Adipocyte (in vitro differentiated cells): Measurements from ENCODE around the gene CEP72.
A peak's percentile ranks its signal among the peaks of the same experiment; 100 is the strongest.
"Not testable (repeated sequence)": the region's sequence is repeated elsewhere in the genome, so short reads cannot be mapped to it uniquely, and the experiment has no call there.

Source experiments
- DNase-seq: peaks from one replicate; pipeline ENCODE4 v3.0.0-alpha.2; 2015; ENCODE audit warnings: low read depth
- H3K27me3 ChIP-seq: replicated peaks from 2 replicates; pipeline ENCODE4 v1.7.0; 2013; ENCODE audit warnings: mild to moderate bottlenecking, low read length, moderate library complexity; ENCODE audit not compliant: control insufficient read depth, insufficient read depth
- H3K36me3 ChIP-seq: 2 replicates; pipeline ENCODE4 v1.7.0; 2013; ENCODE audit warnings: low read length, mild to moderate bottlenecking, moderate library complexity; ENCODE audit not compliant: control insufficient read depth, insufficient read depth, severe bottlenecking
- H3K4me1 ChIP-seq: 2 replicates; pipeline ENCODE4 v1.7.0; 2013; ENCODE audit warnings: mild to moderate bottlenecking, low read length, moderate library complexity; ENCODE audit not compliant: control insufficient read depth, insufficient read depth
- H3K4me3 ChIP-seq: 2 replicates; pipeline ENCODE4 v1.7.0; 2013; ENCODE audit warnings: mild to moderate bottlenecking, low read length, moderate library complexity
- H3K9ac ChIP-seq: 2 replicates; pipeline ENCODE4 v1.7.0; 2013; ENCODE audit warnings: mild to moderate bottlenecking, low read length, moderate library complexity
- H3K9me3 ChIP-seq: 2 replicates; pipeline ENCODE4 v1.7.0; 2013; ENCODE audit warnings: mild to moderate bottlenecking, low read length, moderate library complexity; ENCODE audit not compliant: control insufficient read depth

The CEP72 gene

DNA sequence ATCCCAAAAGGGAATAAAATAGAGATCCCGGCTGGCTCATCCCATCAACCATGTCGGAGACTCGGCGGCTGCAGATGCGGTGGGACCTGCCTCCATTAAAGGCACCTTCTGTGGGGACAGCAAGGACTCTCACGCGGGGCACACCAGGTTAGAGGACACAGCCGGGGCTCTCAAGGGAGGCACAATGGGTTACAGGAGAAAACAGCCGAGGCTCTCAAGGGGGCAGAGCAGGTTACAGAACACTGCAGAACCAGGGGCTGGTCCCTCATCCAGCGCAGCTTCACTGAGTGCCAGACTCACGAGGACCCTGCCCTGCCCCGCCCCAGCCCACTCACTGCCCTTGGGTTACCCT, 74.0 kb downstream of the CEP72 start:
- H3K36me3 ChIP-seq, DNase-seq, H3K4me1 ChIP-seq, H3K9me3 ChIP-seq, H3K9ac ChIP-seq, H3K4me3 ChIP-seq: not testable (repeated sequence)
- peaks cover 14% of the 10 kb centered on the region for H3K27me3 ChIP-seq

DNA sequence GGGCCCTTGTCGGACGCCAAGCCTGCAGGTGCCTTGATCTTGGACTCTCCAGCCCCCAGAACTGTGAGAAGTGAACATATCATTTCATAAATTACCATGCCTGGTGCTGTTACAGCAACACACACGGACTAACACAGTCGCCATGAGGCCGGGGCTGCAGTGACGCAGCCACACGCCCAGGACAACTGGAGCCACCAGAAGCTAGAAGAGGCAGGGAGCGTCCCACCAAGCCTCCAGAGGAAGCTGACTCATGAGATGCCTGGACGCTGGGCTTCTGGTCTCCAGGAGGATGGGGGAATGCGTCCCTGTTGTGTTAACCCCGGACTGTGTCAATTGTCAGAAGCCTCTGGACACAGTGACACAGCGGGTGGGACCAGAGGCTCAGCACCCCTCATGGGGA, 74.8 kb downstream of the CEP72 start:
- H3K27me3 ChIP-seq = peaks cover 14% of the 10 kb centered on the region
- not testable (repeated sequence) for DNase-seq, H3K9me3 ChIP-seq, H3K9ac ChIP-seq, H3K4me1 ChIP-seq, H3K36me3 ChIP-seq, H3K4me3 ChIP-seq

DNA sequence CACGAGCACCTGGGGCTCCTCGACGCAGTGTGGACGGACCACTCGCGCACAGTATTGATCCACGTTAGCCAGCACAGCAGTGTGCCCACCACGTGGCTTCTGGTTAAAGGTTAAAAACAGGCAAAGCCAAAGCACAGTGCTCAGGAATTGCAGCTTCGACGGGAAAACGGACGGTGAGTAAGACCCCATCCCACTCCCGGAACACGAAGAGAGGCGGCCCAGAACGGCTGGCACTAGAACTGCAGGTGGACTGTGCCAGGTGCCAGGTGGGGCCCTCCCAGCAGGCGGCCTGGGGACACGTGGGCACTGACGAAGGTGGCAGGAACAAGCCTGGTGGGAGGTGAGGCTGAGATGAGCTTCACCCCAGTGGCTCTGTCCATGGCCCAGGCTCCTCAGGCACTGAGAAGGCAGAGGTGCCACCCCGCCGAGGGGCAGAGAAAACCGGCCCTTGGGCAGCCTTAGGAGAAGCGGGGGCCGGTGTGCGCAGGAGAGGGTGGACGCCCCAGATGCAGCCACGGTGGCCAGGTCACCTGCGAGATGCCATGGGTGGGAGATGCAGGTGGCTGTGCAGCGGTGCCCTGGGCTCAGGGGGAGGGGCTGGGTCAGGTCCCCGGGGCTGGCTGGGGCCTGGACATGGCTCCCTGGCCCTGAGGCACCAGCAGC, 76.3 kb downstream of the CEP72 start:
- H3K9ac ChIP-seq, DNase-seq, H3K4me1 ChIP-seq, H3K4me3 ChIP-seq, H3K9me3 ChIP-seq, H3K36me3 ChIP-seq: not testable (repeated sequence)
- H3K27me3 ChIP-seq = peaks cover 14% of the 10 kb centered on the region

DNA sequence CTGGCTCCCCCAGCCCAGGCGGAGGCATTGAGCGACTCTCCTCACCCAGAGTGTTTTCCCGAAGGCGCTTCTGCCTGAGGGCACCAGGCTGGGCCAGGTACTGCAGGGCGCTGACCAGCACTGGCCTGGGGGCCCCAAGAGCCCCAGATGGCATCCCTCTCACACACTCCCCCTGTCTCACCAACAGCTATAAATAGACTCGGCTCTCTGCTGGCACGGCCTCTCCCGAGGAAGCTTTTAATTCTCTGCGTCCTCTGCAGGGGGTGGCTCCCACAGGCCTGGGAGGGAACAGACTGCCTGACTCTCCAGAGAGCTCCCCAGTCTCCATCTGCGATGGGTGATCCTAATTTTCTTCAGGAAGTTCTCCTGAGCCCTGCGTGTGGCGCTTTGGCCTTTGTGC, 78.2 kb downstream of the CEP72 start:
- H3K4me1 ChIP-seq, H3K9me3 ChIP-seq, H3K27me3 ChIP-seq, H3K36me3 ChIP-seq, H3K4me3 ChIP-seq, DNase-seq, H3K9ac ChIP-seq: not testable (repeated sequence)

DNA sequence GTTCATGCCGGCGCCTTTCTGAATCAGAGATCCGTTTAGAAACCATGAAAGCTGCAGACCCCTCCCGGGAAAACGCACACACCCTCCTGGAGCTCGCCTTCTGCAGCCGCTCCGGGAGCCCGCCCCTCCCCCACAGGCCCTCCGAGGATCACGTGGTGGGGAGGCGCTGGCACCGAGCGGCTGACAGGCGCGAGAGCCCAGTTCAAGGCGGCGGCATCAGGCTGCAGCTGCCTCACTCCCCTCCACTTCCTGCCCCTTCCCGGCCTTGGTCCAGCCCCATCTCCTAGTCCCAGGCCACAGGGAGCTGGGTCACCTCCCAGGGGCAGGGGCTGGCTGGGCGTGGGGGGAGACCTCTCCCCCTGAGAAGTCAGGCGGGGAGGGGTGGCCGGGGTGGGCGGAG, 78.9 kb downstream of the CEP72 start:
- not testable (repeated sequence) for H3K9me3 ChIP-seq, DNase-seq, H3K4me3 ChIP-seq, H3K9ac ChIP-seq, H3K4me1 ChIP-seq, H3K27me3 ChIP-seq, H3K36me3 ChIP-seq

DNA sequence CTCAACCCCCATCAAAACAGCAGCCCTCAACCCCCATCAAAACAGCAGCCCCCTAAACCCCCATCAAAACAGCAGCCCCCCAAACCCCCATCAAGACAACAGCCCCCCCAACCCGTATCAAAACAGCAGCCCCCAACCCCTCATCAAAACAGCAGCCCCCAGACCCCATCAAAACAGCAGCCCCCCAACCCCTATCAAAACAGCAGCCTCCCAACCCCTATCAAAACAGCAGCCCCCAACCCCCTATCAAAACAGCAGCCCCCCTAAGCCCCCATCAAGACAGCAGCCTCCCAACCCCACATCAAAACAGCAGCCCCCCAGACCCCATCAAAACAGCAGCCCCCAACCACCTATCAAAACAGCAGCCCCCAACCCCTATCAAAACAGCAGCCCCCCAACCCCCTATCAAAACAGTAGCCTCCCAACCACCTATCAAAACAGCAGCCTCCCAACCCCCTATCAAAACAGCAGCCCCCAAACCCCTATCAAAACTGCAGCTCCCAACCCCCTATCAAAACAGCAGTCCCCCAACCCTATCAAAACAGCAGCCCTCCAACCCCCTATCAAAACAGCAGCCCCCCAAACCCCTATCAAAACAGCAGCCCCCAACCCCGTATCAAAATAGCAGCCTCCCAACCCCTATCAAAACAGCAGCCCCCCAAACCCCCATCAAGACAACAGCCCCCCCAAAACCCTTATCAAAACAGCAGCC, 79.8 kb downstream of the CEP72 start:
- Histone ChIP-seq H3K27me3 (no peaks in the 10 kb centered on the region), H3K4me3 (no peak overlapping the region), H3K36me3 (no peaks in the 10 kb centered on the region), H3K9ac (no peak overlapping the region), H3K4me1 (no peaks in the 10 kb centered on the region), H3K9me3 (no peaks in the 10 kb centered on the region)
- no peak for DNase-seq

DNA sequence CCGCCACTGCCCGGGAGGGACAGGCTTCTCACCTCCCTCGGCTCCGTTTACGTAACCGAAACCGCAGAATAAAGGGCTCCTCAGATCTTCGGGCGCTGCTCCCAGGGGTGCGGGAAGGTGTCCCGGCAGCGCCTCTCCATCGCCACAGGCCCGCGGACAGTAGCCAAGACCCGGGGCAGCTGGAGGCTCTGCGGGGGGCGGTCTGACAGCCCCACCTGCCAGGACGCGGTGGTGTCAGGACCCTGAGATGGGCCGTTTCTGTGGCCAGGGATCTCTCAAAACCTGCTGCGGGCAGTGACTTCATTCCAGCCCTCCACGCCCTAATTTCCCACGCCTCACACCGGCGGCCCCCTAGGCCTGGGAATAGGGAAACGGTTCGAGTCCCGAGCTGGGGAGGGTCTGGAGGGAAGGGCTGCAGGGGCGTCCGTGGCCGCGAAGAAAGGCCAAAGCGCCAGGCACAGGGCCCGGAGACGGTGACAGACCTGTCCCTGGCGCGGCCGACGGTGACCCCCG, 80.4 kb downstream of the CEP72 start:
- DNase-seq, H3K9me3 ChIP-seq, H3K27me3 ChIP-seq, H3K36me3 ChIP-seq, H3K4me1 ChIP-seq, H3K9ac ChIP-seq, H3K4me3 ChIP-seq: not testable (repeated sequence)

DNA sequence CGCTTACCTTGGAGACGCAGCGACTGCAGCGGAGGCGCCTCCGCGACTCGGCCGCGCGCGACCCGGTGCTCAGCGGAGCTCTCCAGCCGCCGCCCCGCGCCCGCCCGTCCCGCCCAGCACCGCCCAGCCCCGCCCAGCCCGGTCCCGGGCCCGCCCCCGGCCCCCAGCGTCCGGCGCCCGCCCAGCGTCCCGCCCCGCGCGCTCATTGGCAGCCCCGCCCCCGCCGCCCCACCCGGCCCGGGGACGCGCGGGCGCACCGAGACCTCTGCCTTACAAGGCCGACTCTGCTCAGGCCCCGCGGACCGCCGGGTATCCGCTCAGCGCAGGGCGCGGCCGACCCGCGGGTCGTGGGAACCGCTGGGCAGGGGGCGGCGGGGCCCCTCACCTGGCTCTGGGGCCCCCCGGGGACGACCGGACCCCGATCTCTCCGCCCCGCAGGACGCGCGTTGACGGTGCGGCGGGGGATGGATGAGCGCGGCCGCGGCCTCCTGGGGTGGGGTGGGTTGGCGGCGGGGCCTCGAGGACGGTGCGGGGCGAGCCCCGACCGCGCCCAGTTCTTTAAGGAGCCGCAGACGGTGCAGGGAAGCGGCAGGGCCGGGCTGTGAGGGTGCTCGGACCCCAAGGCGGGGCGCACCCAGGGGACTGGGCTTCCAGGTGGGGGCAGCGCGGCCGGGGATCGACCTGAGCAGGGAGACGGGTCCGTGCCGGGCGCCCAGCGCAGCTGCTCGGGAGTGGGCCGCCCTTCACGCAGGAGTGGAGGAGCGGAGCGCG, 81.3 kb downstream of the CEP72 start, which contains the start of gene TPPP:
TPPP (minus strand) TSS at position 82 of the 771 bp plus-strand sequence. CDS start 15,292 bp downstream, outside the sequence.
- H3K36me3 ChIP-seq, H3K9me3 ChIP-seq, H3K4me1 ChIP-seq, H3K9ac ChIP-seq, H3K27me3 ChIP-seq, H3K4me3 ChIP-seq: not testable (repeated sequence)
- peak; percentile 78 for DNase-seq

DNA sequence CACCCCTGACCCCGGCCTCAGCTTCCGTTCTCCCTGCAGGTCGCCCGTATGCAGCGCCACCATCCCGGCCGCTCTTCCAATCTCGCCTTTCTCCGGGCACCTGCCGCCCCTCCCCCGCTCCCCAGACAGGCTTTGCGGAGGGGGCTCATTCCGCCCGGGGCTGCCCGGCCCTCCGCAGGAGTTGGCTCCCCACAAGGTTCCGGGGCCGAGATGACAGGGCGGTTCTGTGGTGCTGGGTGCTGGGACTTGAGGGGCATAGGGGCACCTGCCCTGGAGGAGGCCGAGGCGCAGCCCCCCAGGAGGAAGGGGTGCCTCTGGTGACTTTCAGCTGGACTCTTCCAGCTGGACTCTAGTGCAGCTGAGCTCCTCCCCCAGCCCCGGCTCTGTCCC, 81.9 kb downstream of the CEP72 start:
- H3K9me3 ChIP-seq, H3K4me3 ChIP-seq, DNase-seq, H3K27me3 ChIP-seq, H3K36me3 ChIP-seq, H3K9ac ChIP-seq, H3K4me1 ChIP-seq: not testable (repeated sequence)

DNA sequence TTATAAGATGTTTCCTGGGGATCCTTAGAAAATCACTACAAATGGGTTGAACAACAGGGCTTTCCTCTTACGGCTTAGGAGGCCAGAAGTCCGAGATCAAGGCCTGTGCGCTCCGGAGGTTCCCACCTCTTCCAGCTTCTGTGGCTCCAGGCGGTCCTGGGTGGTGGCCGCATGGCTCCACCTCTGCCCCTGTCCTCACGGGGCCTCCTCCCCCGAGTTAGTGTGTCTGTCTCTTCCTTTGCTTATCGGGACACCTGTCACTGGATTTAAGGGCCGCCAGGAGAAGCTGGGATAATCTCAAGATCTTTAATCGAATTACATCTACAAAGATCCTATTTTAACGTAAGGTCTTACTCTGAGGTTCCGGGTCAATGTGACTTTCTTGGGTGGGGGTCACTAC, 83.3 kb downstream of the CEP72 start:
- H3K27me3 ChIP-seq, DNase-seq, H3K9me3 ChIP-seq, H3K4me3 ChIP-seq, H3K36me3 ChIP-seq, H3K9ac ChIP-seq, H3K4me1 ChIP-seq: not testable (repeated sequence)

DNA sequence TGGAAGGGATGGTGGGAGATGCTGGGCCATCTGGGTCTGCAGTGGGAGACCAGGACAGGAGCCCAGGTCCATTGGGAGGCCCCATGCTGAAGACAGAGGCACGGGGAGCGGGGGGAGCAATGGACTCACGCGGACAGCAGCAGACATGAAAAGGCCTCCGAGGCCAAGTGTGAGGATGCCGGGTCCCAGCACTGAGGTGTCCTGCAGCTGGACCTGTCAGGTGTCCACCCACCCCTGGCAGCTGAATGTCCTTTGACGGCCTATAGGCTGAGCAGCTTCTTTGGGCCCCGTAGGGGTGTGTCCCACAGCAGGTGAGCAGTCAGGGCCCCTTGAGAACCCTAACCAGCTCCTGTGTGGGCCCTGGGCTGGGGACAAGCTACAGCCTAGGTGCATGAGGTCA, 84.1 kb downstream of the CEP72 start:
- DNase-seq, H3K27me3 ChIP-seq, H3K9me3 ChIP-seq, H3K4me1 ChIP-seq, H3K36me3 ChIP-seq, H3K9ac ChIP-seq, H3K4me3 ChIP-seq: not testable (repeated sequence)
